ENCODE results near the gene LRRN4. TPM values are rescaled to one million over a fixed set of nuclear protein-coding genes. Genes with fewer than 3 reads are reported as not detected.

Gene LRRN4
- total RNA-seq, 4 donors from 2014 or later: not detected

- TF ChIP-seq EP300 (IDR thresholded peaks at IDR 0.05): no peak
- TF ChIP-seq POLR2A (IDR thresholded peaks at IDR 0.05): no peak
- no peak for TF ChIP-seq CTCF (IDR thresholded peaks at IDR 0.05)
Measured at GRCh38 chr20:6048391-6048790, 5.5 kb downstream of the LRRN4 start.

GRCh38 chr20:6046432-6046831 lies 7.4 kb downstream of the LRRN4 start:
- no peaks in the 10 kb centered on the region for H3K9me3 ChIP-seq
- no peak overlapping the region for H3K27ac ChIP-seq
- peaks cover 0 to 27% (median under 1%) of the 10 kb centered on the region in 3 donors for H3K36me3 ChIP-seq
- no peak for DNase-seq (ENCODE audit: low spot score in 2 of 2)
- 63 to 79% methylated on average over 1 of the region's 1 CpG for WGBS, 2 donors
- TF ChIP-seq EP300 (IDR thresholded peaks at IDR 0.05): no peak
- H3K4me3 ChIP-seq: no peak overlapping the region
- peaks cover 0 to 7% of the 10 kb centered on the region in 2 donors for H3K27me3 ChIP-seq
- H3K4me1 ChIP-seq: no peaks in the 10 kb centered on the region

More at GRCh38 chr20:6048391-6048790, 5.5 kb downstream of the LRRN4 start:
- H3K4me3 ChIP-seq: no peak overlapping the region
- H3K9me3 ChIP-seq: no peaks in the 10 kb centered on the region
- peaks cover 0 to 11% (median 0%) of the 10 kb centered on the region in 3 donors for H3K36me3 ChIP-seq
- H3K27me3 ChIP-seq: peaks cover 0 to 18% of the 10 kb centered on the region in 2 donors
- no peak overlapping the region for H3K27ac ChIP-seq
- peaks cover 0 to 13% (median 1%) of the 10 kb centered on the region in 4 donors for H3K4me1 ChIP-seq
- DNase-seq (ENCODE audit: low spot score in 2 of 2): no peak
- WGBS, 2 donors: 81 to 85% methylated on average over 3 of the region's 3 CpGs

GRCh38 chr20:6045566-6045965 lies 8.3 kb downstream of the LRRN4 start:
- Histone ChIP-seq H3K27ac (no peak overlapping the region), H3K9me3 (no peaks in the 10 kb centered on the region), H3K36me3 (peaks cover 0 to 35% (median 9%) of the 10 kb centered on the region in 3 donors), H3K4me1 (no peaks in the 10 kb centered on the region), H3K4me3 (no peak overlapping the region), H3K27me3 (no peaks in the 10 kb centered on the region)
- no peak for DNase-seq (ENCODE audit: low spot score in 2 of 2)
- TF ChIP-seq CTCF (IDR thresholded peaks at IDR 0.05): no peak

- Histone ChIP-seq H3K4me3 (no peak overlapping the region), H3K36me3 (peaks cover 0 to 42% (median 12%) of the 10 kb centered on the region in 3 donors), H3K4me1 (no peaks in the 10 kb centered on the region), H3K27me3 (no peaks in the 10 kb centered on the region), H3K27ac (no peak overlapping the region), H3K9me3 (no peaks in the 10 kb centered on the region)
- TF ChIP-seq CTCF (IDR thresholded peaks at IDR 0.05) (no peak), EP300 (IDR thresholded peaks at IDR 0.05) (no peak), POLR2A (IDR thresholded peaks at IDR 0.05) (no peak)
- no peak for DNase-seq (ENCODE audit: low spot score in 2 of 2)
- WGBS, 2 donors: 60 to 92% methylated on average over 2 of the region's 2 CpGs
Measured at GRCh38 chr20:6044115-6044514, 9.7 kb downstream of the LRRN4 start.

GRCh38 chr20:6041808-6042265 lies 12.0 kb downstream of the LRRN4 start:
- Histone ChIP-seq H3K4me3 (no peak overlapping the region), H3K27ac (no peak overlapping the region), H3K9me3 (no peaks in the 10 kb centered on the region), H3K27me3 (no peaks in the 10 kb centered on the region), H3K4me1 (no peaks in the 10 kb centered on the region), H3K36me3 (peaks cover 0 to 63% (median 15%) of the 10 kb centered on the region in 3 donors)
- no peak for DNase-seq (ENCODE audit: low spot score in 2 of 2)
- no peak for TF ChIP-seq EP300 (IDR thresholded peaks at IDR 0.05)
- no peak for TF ChIP-seq POLR2A (IDR thresholded peaks at IDR 0.05)
- TF ChIP-seq CTCF (IDR thresholded peaks at IDR 0.05): no peak
- WGBS, 2 donors: 86 to 91% methylated on average over 22 to 24 of the region's 26 CpGs

Data from tibial nerve (tissue), 4 donors.